IPS-18c (cell line): Measurements from ENCODE around the gene SLC25A25.

Experiments
- H3K4me3 ChIP-seq: 2 replicates; pipeline ENCODE4 v1.7.0; 2013; ENCODE audit warnings: low read depth, mild to moderate bottlenecking, low read length, moderate library complexity; ENCODE audit not compliant: insufficient read depth
- H3K9me3 ChIP-seq: one replicate; pipeline ENCODE4 v1.6.1; 2013; ENCODE audit warnings: mild to moderate bottlenecking, low read length, moderate library complexity; ENCODE audit not compliant: control insufficient read depth, insufficient read depth

The SLC25A25 gene

DNA sequence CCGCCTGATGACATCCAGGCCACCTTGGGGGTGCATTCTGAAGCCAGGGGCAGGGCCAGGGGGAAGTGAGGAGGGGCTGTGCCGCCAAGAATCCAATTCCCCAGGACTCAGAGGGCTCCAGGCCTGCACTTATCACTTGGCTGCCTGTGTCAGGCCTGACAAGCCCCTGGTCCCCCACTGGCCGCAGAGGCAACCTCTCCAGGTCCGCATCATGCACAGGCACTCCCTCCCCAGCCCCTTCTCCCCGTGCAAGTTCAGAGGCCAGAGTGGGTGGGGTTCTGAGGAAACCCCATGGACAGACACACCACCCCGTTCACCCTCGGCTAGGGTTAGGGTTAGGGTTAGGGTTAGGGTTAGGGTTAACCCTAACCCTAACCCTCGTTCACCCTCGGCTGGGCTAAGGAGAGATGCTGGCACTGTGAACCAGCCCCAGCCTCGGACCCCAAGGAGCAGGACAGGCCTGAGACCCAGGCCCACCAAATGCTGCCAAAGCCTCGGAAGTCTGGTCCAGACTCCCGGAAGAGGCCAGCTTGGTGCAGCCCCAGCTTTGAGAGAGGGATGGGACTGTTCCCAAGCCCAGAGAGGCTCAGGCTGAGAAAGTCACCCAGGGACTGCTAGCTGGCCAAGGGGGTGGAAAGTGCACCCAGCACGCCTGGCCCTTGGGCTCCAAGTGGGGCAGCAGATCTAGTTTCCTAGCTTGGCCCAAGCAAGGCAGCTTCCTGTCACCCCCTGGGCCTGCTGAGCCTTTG, 86.1 kb downstream of the SLC25A25 start:
- no peak overlapping the region for H3K4me3 ChIP-seq
- H3K9me3 ChIP-seq = no peaks in the 10 kb centered on the region

DNA sequence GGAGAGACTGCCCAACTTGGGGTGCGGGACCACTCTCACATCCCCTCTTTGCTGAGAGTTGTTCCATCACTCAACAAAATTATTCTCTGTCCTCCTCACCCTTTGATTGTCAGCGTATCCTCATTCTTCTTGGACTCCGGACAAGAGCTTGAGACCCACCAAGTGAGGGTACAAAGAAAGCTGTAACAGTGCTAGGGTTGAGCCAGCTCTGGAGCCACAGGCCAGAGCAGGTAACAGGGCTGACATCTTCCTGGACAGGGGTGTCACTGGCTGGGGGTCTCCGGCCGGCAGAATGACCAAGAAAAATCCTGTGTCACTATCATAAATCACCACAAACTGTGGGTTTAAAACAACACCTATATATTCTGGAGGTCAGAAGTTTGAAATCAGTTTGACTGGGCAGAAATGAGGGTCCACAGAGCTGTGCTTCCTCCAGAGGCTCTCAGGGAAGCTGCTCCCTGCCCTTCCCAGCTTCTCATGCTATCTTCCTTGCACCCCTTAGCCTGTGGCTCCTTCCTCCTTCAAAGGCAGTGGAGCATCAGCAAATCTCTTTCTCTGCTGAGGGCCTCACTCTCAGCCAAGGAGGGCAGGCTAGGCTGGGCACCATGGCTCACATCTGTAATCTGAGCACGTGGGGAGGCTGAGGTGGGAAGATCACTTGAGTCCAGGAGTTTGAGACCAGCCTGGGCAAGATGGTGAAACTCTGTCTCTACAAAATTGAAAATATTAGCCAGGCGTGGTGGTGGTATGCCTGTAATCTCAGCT, 87.9 kb downstream of the SLC25A25 start:
- no peak overlapping the region for H3K4me3 ChIP-seq

More for the DNA sequence above, 87.9 kb downstream of the SLC25A25 start:
- no peaks in the 10 kb centered on the region for H3K9me3 ChIP-seq
